ENCODE results near the gene OR4Q2. TPM values are rescaled to one million over a fixed set of nuclear protein-coding genes. Genes with fewer than 3 reads are reported as not detected.

Gene OR4Q2
- total and polyA plus RNA-seq, 3 donors from 2014 or later = not detected

GRCh38 chr14:20035938-20036337 is 34.0 kb downstream of the OR4Q2 start, which contains the start of gene OR4K13:
Gene OR4K13 (minus strand): TSS chr14:20036038. CDS start chr14:20034758, 1,280 bp downstream.
- DNase-seq = no peak
- intact Hi-C loops (cut with DNase I; ENCODE audit: low total_unique reads) = no loop called here
- H3K4me1 ChIP-seq = no peaks in the 10 kb centered on the region
- H3K9me3 ChIP-seq = no peaks in the 10 kb centered on the region
- no peaks in the 10 kb centered on the region for H3K27me3 ChIP-seq
- H3K4me3 ChIP-seq = no peak within 1 kb of the TSS
- no peak within 1 kb of the TSS for H3K27ac ChIP-seq
- no peaks in the 10 kb centered on the region for H3K36me3 ChIP-seq (ENCODE audit: low read depth, missing control alignments)
- TF ChIP-seq CTCF (IDR thresholded peaks at IDR 0.05) = no peak
- TF ChIP-seq POLR2A (IDR thresholded peaks at IDR 0.05) = no peak
- 94 to 97% methylated on average over 4 of the region's 4 CpGs for WGBS, 2 donors

DNA sequence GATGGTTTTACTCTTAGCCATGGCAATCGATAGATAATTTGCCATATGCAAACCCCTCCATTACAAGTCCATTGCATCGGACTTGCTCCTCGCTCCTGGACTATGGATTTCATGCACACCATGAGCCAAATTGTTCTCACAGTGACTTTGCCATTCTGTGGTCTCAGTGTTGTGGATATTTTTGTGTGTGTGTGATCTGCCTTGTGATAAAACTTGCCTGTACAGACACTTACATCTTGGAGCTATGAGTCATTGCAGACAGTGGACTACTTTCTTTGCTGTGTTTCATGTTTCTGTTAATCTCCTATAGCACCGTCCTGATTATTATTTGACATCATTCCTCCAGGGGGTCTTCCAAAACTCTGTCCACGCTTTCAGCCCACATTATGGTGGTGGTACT is 42.3 kb downstream of the OR4Q2 start:
- 74 to 84% methylated on average over 4 to 5 of the region's 5 CpGs for WGBS, 2 donors
- H3K4me1 ChIP-seq = no peaks in the 10 kb centered on the region
- TF ChIP-seq CTCF (IDR thresholded peaks at IDR 0.05) (no peak), POLR2A (IDR thresholded peaks at IDR 0.05) (no peak)
- H3K36me3 ChIP-seq (ENCODE audit: low read depth, missing control alignments) = no peaks in the 10 kb centered on the region
- H3K9me3 ChIP-seq = no peaks in the 10 kb centered on the region
- intact Hi-C loops (cut with DNase I; ENCODE audit: low total_unique reads) = no loop called here
- no peak overlapping the region for H3K4me3 ChIP-seq
- no peak overlapping the region for H3K27ac ChIP-seq
- no peak for DNase-seq
- no peaks in the 10 kb centered on the region for H3K27me3 ChIP-seq

GRCh38 chr14:20048202-20048601 is 46.2 kb downstream of the OR4Q2 start:
- Histone ChIP-seq H3K9me3 (no peaks in the 10 kb centered on the region), H3K4me1 (no peaks in the 10 kb centered on the region), H3K27me3 (no peaks in the 10 kb centered on the region), H3K27ac (no peak overlapping the region), H3K36me3 (ENCODE audit: low read depth, missing control alignments) (no peaks in the 10 kb centered on the region), H3K4me3 (no peak overlapping the region)
- intact Hi-C loops (cut with DNase I; ENCODE audit: low total_unique reads) = no loop called here
- WGBS, 2 donors = 62 to 69% methylated on average over 1 of the region's 1 CpG
- DNase-seq = no peak
- no peak for TF ChIP-seq CTCF (IDR thresholded peaks at IDR 0.05)
- no peak for TF ChIP-seq POLR2A (IDR thresholded peaks at IDR 0.05)

Other genes starting within 250 kb of the OR4Q2 start
- gene OR4M1, start 228.7 kb upstream of the OR4Q2 start, total RNA-seq = under 1 TPM; 0.19 to 0.87 TPM
- not detected for gene OR4M1, start 228.7 kb upstream of the OR4Q2 start, polyA plus RNA-seq (ENCODE audit: insufficient read depth, low read depth, low replicate concordance)
- under 1 TPM in 1 of 2 donors, not detected in 1; 0.31 TPM for gene OR4N2, start 198.4 kb upstream of the OR4Q2 start, total RNA-seq
- 1.7 TPM for gene OR4N2, start 198.4 kb upstream of the OR4Q2 start, polyA plus RNA-seq (ENCODE audit: insufficient read depth, low read depth, low replicate concordance)
- gene OR4K2, start 127.0 kb upstream of the OR4Q2 start, total RNA-seq = under 1 TPM in 1 of 2 donors, not detected in 1; 0.12 TPM
- gene OR4K2, start 127.0 kb upstream of the OR4Q2 start, polyA plus RNA-seq (ENCODE audit: insufficient read depth, low read depth, low replicate concordance) = not detected
- not detected for gene OR4K5, start 81.6 kb upstream of the OR4Q2 start, total RNA-seq
- not detected for gene OR4K5, start 81.6 kb upstream of the OR4Q2 start, polyA plus RNA-seq (ENCODE audit: insufficient read depth, low read depth, low replicate concordance)
- not detected for gene OR4K1, start 71.2 kb upstream of the OR4Q2 start, total RNA-seq
- not detected for gene OR4K1, start 71.2 kb upstream of the OR4Q2 start, polyA plus RNA-seq (ENCODE audit: insufficient read depth, low read depth, low replicate concordance)
- gene OR4K15, start 26.6 kb upstream of the OR4Q2 start, total RNA-seq = under 1 TPM in 1 of 2 donors, not detected in 1; 0.25 TPM
- gene OR4K15, start 26.6 kb upstream of the OR4Q2 start, polyA plus RNA-seq (ENCODE audit: insufficient read depth, low read depth, low replicate concordance) = not detected
- gene OR4K14, start 17.1 kb downstream of the OR4Q2 start, total RNA-seq = under 1 TPM; 0.31 to 0.87 TPM
- gene OR4K14, start 17.1 kb downstream of the OR4Q2 start, polyA plus RNA-seq (ENCODE audit: insufficient read depth, low read depth, low replicate concordance) = not detected
- under 1 TPM; 0.06 to 0.24 TPM for gene OR4K13, start 33.9 kb downstream of the OR4Q2 start, total RNA-seq
- gene OR4K13, start 33.9 kb downstream of the OR4Q2 start, polyA plus RNA-seq (ENCODE audit: insufficient read depth, low read depth, low replicate concordance) = not detected
- not detected for gene OR4L1, start 57.9 kb downstream of the OR4Q2 start, total RNA-seq
- gene OR4L1, start 57.9 kb downstream of the OR4Q2 start, polyA plus RNA-seq (ENCODE audit: insufficient read depth, low read depth, low replicate concordance) = not detected
- under 1 TPM; 0.06 to 0.08 TPM for gene OR4K17, start 108.6 kb downstream of the OR4Q2 start, total RNA-seq
- not detected for gene OR4K17, start 108.6 kb downstream of the OR4Q2 start, polyA plus RNA-seq (ENCODE audit: insufficient read depth, low read depth, low replicate concordance)
- gene OR4N5, start 136.7 kb downstream of the OR4Q2 start, total RNA-seq = not detected
- gene OR4N5, start 136.7 kb downstream of the OR4Q2 start, polyA plus RNA-seq (ENCODE audit: insufficient read depth, low read depth, low replicate concordance) = not detected
- gene OR11G2, start 188.7 kb downstream of the OR4Q2 start, total RNA-seq = not detected
- gene OR11G2, start 188.7 kb downstream of the OR4Q2 start, polyA plus RNA-seq (ENCODE audit: insufficient read depth, low read depth, low replicate concordance) = not detected
- not detected for gene OR11H6, start 221.5 kb downstream of the OR4Q2 start, total RNA-seq
- gene OR11H6, start 221.5 kb downstream of the OR4Q2 start, polyA plus RNA-seq (ENCODE audit: insufficient read depth, low read depth, low replicate concordance) = not detected
- gene OR11H7, start 226.8 kb downstream of the OR4Q2 start, total RNA-seq = not detected
- gene OR11H7, start 226.8 kb downstream of the OR4Q2 start, polyA plus RNA-seq (ENCODE audit: insufficient read depth, low read depth, low replicate concordance) = not detected
- gene OR11H4, start 237.1 kb downstream of the OR4Q2 start, total RNA-seq = under 1 TPM in 1 of 2 donors, not detected in 1; 0.19 TPM
- not detected for gene OR11H4, start 237.1 kb downstream of the OR4Q2 start, polyA plus RNA-seq (ENCODE audit: insufficient read depth, low read depth, low replicate concordance)

Measured in testis (tissue), 3 donors.